ENCODE results near the gene MS4A4E. TPM values are rescaled to one million over a fixed set of nuclear protein-coding genes. Genes with fewer than 3 reads are reported as not detected.
A peak's percentile ranks its signal among the peaks of the same experiment; 100 is the strongest.

MS4A4E gene
- total RNA-seq, 1 donor from 2014 or later = not detected

GRCh38 chr11:60274416-60274815 is 31.5 kb upstream of the MS4A4E start:
- H3K4me3 ChIP-seq (ENCODE audit: low read depth, low read length) = no peak overlapping the region
- no peak for TF ChIP-seq CTCF (conservative IDR thresholded peaks at IDR 0.05; ENCODE audit: low read depth, low read length)
- DNase-seq (ENCODE audit: low read depth) = no peak

DNA sequence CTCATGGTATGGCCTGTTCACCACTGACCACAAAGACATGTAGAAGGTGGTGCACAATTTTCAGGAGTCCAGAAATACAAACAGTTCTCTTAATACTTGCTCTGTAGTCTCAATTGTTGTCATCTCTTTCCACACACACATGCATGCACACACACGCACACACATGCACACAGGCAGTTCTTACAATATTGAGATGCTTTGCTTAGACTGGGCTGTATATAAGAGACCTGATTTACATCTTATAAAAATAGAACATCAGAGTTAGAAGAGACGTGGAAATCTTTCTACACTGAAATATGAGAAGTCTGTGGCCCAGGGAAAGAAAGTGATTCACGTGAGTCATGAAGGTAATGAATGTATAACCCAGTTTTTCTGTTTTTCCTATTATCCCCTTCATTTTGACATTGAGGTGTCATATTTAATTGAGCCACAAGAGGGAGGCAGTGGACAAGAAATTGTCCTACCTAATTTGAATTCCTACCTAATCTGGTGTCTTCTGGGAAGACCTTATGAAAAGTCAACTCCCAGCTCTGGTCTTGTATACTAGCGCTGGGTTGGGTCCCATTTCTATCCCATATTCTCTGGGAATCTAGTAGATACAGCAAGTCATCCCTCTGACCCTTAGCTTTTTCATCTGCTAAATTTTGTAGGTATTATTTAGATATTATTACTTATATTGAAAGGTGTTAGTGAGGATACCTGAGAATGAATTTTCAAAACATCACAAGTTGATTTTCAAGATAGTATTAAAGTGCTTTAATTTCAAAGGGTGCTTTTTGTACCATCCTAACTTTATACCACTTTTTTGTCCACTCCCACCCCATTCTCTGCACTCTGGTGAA is 22.7 kb upstream of the MS4A4E start:
- no peak overlapping the region for H3K4me3 ChIP-seq (ENCODE audit: low read depth, low read length)
- TF ChIP-seq CTCF (conservative IDR thresholded peaks at IDR 0.05; ENCODE audit: low read depth, low read length) = peak; percentile 70
- peak; percentile 20 for DNase-seq (ENCODE audit: low read depth)

GRCh38 chr11:60264644-60265043 is 21.7 kb upstream of the MS4A4E start:
- no peak overlapping the region for H3K4me3 ChIP-seq (ENCODE audit: low read depth, low read length)
- DNase-seq (ENCODE audit: low read depth) = no peak
- no peak for TF ChIP-seq CTCF (conservative IDR thresholded peaks at IDR 0.05; ENCODE audit: low read depth, low read length)

GRCh38 chr11:60263402-60263801 is 20.5 kb upstream of the MS4A4E start:
- TF ChIP-seq CTCF (conservative IDR thresholded peaks at IDR 0.05; ENCODE audit: low read depth, low read length) = no peak
- no peak for DNase-seq (ENCODE audit: low read depth)
- H3K4me3 ChIP-seq (ENCODE audit: low read depth, low read length) = no peak overlapping the region

DNA sequence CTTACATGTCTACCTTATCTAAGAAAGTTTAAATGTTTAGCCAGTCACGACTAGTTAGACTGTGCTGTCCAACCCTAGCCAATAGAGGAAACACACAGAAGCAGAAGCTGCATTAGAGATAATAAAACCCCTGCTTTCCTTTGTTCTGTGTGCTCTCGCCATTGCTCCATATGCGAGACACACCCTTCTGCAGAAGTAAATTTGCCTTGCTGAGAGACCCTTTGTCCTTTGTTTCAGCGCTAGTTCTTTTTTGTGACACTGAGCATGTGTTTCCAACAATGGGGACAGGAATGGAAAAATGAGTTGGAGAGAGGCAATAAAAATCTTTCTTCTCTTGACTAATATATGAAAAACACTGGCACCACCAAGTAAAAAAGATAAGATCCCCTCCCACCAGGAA is 18.1 kb upstream of the MS4A4E start:
- no peak overlapping the region for H3K4me3 ChIP-seq (ENCODE audit: low read depth, low read length)
- no peak for DNase-seq (ENCODE audit: low read depth)
- no peak for TF ChIP-seq CTCF (conservative IDR thresholded peaks at IDR 0.05; ENCODE audit: low read depth, low read length)

- no peak overlapping the region for H3K4me3 ChIP-seq (ENCODE audit: low read depth, low read length)
- no peak for DNase-seq (ENCODE audit: low read depth)
- no peak for TF ChIP-seq CTCF (conservative IDR thresholded peaks at IDR 0.05; ENCODE audit: low read depth, low read length)
Observed at GRCh38 chr11:60257956-60258722, 15.2 kb upstream of the MS4A4E start.

All from epithelial cell of proximal tubule (primary cell).